Thoracic aorta (tissue), 2 donors: ENCODE measurements around the gene SH3TC1. TPM values are rescaled to one million over a fixed set of nuclear protein-coding genes. Genes with fewer than 3 reads are reported as not detected.

Experiments used
- ATAC-seq: fragments of 150-250 bp; one replicate; pipeline ENCODE4 v1.8.0; 2017; ENCODE audit warnings: low read depth; ENCODE audit not compliant: insufficient number of reproducible peaks, low FRiP score
- DNase-seq: peaks from one replicate; pipeline ENCODE4 v3.0.0-alpha.2; 2020; ENCODE audit warnings: low spot score
- H3K27ac ChIP-seq, 2 donors: fragments of 200-600 bp; sonication (generic); 1 replicate in 1 of 2; 2 replicates in 1 of 2; pipeline ENCODE4 v1.5.1; 2016; ENCODE audit warnings: mild to moderate bottlenecking in 2 of 2, moderate library complexity in 2 of 2
- H3K27me3 ChIP-seq: fragments of 200-600 bp; sonication (generic); replicated peaks from 2 replicates; pipeline ENCODE4 v1.6.0; 2016; ENCODE audit warnings: mild to moderate bottlenecking; ENCODE audit not compliant: insufficient read depth
- H3K36me3 ChIP-seq: fragments of 200-600 bp; sonication (generic); one replicate; pipeline ENCODE4 v1.5.1; 2016
- H3K4me1 ChIP-seq, 2 donors: fragments of 200-600 bp; sonication (generic); 1 replicate in 1 of 2; 2 replicates in 1 of 2; pipeline versions ENCODE4 v1.5.1 to v1.6.0; 2016; ENCODE audit warnings: low read depth in 2 of 2, mild to moderate bottlenecking in 1 of 2; ENCODE audit not compliant: control insufficient read depth in 1 of 2
- H3K4me3 ChIP-seq: fragments of 200-600 bp; sonication (generic); 2 replicates; pipeline ENCODE4 v1.5.1; 2016; ENCODE audit warnings: mild to moderate bottlenecking
- H3K9me3 ChIP-seq: fragments of 200-600 bp; sonication (generic); 2 replicates; pipeline ENCODE4 v1.5.1; 2016
- total RNA-seq, 2 donors: library from RNA; depleted of rRNA; stranded (reverse); fragments of >200 nt; gene quantifications; one replicate each; pipeline versions ENCODE4 v1.1.0 to v1.2.3, GENCODE V29; 2016
- TF ChIP-seq, protein P1 (sequence below): fragments of 200-600 bp; sonication (generic); IDR thresholded peaks from one replicate; pipeline ENCODE4 v1.5.1; 2019; ENCODE audit warnings: antibody characterized with exemption

The SH3TC1 gene
- total RNA-seq, 2 donors from 2014 or later, result 63.2 to 68.6 TPM

DNA sequence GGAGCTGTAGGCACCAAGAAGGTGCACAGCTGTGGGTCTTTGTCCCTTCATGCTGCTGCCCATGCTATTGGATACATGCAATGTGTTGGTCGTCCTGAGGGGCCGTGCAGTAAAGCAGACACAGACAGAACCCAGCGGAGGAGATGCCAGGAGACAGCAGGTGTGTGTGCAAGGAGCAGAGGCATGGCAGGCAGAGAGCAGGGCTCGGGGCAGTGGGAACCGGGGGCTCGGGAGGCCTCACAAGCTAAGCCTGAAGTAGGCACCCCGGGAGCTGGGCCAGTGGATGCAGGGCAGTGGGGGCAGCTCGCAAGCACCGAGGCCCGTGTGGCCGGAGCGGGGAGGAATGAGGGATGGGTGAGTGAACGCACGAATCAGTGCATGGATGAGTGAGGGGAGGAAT, 83.7 kb downstream of the SH3TC1 start:
- TF ChIP-seq, protein P1, sequence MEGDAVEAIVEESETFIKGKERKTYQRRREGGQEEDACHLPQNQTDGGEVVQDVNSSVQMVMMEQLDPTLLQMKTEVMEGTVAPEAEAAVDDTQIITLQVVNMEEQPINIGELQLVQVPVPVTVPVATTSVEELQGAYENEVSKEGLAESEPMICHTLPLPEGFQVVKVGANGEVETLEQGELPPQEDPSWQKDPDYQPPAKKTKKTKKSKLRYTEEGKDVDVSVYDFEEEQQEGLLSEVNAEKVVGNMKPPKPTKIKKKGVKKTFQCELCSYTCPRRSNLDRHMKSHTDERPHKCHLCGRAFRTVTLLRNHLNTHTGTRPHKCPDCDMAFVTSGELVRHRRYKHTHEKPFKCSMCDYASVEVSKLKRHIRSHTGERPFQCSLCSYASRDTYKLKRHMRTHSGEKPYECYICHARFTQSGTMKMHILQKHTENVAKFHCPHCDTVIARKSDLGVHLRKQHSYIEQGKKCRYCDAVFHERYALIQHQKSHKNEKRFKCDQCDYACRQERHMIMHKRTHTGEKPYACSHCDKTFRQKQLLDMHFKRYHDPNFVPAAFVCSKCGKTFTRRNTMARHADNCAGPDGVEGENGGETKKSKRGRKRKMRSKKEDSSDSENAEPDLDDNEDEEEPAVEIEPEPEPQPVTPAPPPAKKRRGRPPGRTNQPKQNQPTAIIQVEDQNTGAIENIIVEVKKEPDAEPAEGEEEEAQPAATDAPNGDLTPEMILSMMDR, result no peak
- H3K27me3 ChIP-seq, result no peaks in the 10 kb centered on the region
- H3K4me1 ChIP-seq, result peaks cover 8 to 27% of the 10 kb centered on the region in 2 donors
- DNase-seq, result no peak
- no peak for ATAC-seq
- no peaks in the 10 kb centered on the region for H3K36me3 ChIP-seq
- no peaks in the 10 kb centered on the region for H3K9me3 ChIP-seq
- H3K27ac ChIP-seq, result no peak overlapping the region
- no peak overlapping the region for H3K4me3 ChIP-seq

DNA sequence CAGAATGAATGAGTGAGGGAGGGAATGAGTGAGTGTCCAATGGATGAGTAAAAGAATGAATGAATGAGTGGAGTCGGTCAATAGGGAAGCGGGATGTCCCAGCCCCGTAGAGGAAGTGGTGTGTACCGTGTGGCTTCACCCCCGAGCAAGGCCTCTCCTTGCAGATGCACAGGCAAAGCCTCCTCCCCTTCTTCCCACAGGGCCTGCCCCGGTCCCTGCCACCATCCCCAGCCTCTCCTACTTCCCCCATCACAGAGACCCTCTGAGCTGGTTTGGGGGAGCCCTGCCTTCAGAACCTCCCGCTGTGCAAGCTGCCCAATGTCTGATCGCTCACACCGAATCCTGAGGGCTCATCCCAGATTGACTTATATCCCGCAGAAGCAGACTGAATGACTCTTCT, 84.1 kb downstream of the SH3TC1 start:
- ATAC-seq (no peak), DNase-seq (no peak)
- TF ChIP-seq, protein P1, result no peak
- Histone ChIP-seq H3K4me1 (peaks cover 8 to 22% of the 10 kb centered on the region in 2 donors), H3K27ac (no peak overlapping the region), H3K27me3 (no peaks in the 10 kb centered on the region), H3K4me3 (no peak overlapping the region), H3K9me3 (no peaks in the 10 kb centered on the region), H3K36me3 (no peaks in the 10 kb centered on the region)

DNA sequence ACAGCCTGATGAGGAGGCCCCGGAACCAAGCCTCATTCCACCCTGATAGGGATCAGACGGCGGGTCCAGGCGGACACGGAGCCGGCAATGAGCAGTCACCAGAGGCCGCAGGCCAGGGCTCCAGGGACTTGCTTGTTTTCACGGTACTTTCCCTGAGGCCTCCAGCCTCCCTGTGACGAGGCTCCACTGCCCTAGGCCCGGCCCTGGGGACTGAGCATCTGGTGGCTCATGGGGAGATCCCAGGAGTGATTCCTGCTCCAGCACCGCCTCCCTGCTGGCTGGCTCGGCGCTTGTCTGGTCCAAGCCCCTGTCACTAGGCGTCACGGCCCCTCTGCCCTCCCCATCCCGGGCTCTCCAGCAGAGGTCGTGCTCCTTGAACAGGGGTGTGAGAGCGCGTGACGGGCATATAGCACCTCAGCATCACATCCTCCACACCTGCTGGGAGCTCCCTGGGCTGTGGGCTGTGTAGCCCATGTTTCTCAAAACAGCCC, 84.6 kb downstream of the SH3TC1 start:
- Histone ChIP-seq H3K36me3 (no peaks in the 10 kb centered on the region), H3K4me3 (no peak overlapping the region), H3K9me3 (no peaks in the 10 kb centered on the region), H3K27me3 (no peaks in the 10 kb centered on the region), H3K4me1 (peaks cover 8 to 17% of the 10 kb centered on the region in 2 donors), H3K27ac (no peak overlapping the region)
- DNase-seq, result no peak
- ATAC-seq, result no peak
- TF ChIP-seq, protein P1, result no peak

DNA sequence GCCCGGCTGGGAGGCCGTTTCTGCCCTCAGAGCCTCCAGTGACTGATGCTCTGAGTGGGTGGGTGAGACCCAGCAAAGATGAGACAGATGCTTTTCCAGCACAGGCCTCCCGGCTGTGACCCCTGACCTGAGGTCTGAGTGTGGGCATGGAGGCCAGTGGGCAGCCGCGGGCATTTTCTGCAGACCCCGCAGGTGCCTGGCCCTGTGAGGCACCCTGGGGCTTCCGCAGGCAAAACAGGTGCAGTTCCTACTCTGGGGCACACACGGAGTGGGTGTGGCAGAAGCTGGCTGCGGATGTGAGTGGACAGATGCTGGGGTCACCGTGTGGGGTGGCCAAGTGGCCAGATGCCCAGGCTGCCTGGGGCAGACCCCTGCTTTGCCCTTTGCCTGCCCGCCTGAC, 85.3 kb downstream of the SH3TC1 start:
- Histone ChIP-seq H3K9me3 (no peaks in the 10 kb centered on the region), H3K4me1 (peaks cover 8 to 16% of the 10 kb centered on the region in 2 donors), H3K27ac (no peak overlapping the region), H3K4me3 (no peak overlapping the region), H3K27me3 (no peaks in the 10 kb centered on the region), H3K36me3 (no peaks in the 10 kb centered on the region)
- TF ChIP-seq, protein P1, result no peak
- ATAC-seq (no peak), DNase-seq (no peak)

DNA sequence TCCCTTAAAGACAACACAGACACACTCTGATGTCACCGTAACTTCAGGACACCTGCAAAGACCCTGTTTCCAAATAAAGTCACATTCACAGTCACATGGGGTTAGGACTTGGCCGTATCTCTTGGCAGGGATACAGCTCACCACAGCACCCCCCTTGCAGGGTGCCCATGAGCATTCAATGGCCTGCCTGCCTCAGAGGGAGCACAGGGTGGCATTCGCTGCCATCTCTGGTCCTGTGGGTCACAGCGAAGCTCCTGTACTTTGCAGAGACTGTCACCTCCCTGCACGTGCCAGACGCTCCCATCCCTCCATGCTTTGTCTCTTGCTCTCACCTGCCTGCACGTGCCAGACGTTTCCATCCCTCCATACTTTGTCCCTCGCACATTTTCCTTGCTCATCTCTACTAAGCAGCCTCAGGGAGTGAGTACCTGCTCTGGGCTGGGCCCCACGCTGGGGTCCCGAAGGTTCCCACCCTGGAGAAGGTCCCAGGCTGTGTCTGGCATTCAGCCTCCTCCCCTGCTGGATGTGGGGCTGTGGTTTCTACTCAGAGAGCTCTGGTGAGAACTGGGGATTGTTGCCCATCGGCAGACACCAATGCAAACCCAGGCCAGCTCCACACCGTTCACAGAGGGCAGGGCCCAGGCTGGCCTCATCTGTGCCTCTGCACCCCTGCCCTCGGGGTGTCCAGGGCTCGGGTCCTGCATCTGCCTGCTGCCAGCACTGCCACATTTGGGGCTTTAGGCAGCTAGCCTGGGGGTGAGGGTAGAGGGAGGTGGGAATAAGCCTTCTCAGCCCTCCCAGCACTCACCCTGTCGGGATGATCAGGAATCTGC, 86.3 kb downstream of the SH3TC1 start:
- H3K27ac ChIP-seq, result no peak overlapping the region
- H3K4me3 ChIP-seq, result no peak overlapping the region
- H3K27me3 ChIP-seq, result no peaks in the 10 kb centered on the region
- no peaks in the 10 kb centered on the region for H3K36me3 ChIP-seq
- DNase-seq (no peak), ATAC-seq (no peak)
- no peaks in the 10 kb centered on the region for H3K9me3 ChIP-seq
- TF ChIP-seq, protein P1, result no peak
- peaks cover 8 to 16% of the 10 kb centered on the region in 2 donors for H3K4me1 ChIP-seq
